ENCODE results near the gene ST6GAL1.

DNA sequence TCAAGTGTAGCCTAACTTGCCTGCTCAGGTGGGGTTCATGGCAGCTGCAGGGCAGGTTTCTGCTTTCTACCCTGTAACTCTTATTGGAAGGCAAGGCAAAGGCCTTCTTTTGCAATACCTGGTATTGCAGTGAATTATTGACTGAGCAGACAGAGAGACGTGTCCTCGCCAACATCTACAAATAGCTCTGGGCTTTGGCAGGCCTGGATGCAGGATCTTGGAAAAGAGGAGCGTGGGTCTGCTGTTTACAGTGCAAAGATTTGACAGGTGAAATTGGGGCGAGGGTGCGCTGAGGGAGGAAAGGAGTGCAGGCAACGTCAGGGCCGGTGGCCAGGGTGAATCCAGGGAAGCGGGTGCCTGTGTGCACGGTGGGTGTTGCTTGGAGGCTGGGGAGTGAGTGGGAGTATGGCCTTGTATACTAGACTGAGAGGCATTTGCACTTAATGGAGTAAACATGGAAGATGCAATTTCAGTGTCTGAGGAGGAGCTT is 44.5 kb downstream of the ST6GAL1 start:
- TF ChIP-seq EP300 (IDR thresholded peaks at IDR 0.05) (no peak), POLR2A (IDR thresholded peaks at IDR 0.05) (no peak), POLR2AphosphoS5 (IDR thresholded peaks at IDR 0.05) (no peak)
- TF ChIP-seq, protein P1, sequence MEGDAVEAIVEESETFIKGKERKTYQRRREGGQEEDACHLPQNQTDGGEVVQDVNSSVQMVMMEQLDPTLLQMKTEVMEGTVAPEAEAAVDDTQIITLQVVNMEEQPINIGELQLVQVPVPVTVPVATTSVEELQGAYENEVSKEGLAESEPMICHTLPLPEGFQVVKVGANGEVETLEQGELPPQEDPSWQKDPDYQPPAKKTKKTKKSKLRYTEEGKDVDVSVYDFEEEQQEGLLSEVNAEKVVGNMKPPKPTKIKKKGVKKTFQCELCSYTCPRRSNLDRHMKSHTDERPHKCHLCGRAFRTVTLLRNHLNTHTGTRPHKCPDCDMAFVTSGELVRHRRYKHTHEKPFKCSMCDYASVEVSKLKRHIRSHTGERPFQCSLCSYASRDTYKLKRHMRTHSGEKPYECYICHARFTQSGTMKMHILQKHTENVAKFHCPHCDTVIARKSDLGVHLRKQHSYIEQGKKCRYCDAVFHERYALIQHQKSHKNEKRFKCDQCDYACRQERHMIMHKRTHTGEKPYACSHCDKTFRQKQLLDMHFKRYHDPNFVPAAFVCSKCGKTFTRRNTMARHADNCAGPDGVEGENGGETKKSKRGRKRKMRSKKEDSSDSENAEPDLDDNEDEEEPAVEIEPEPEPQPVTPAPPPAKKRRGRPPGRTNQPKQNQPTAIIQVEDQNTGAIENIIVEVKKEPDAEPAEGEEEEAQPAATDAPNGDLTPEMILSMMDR (IDR thresholded peaks at IDR 0.05): no peak

Data from upper lobe of left lung (tissue), 4 donors.